NCI-H146 treated with DMSO at 0.1 percent for 48 hours (cell line): Measurements from ENCODE around the gene MREG.
"Not testable (repeated sequence)": the region's sequence is repeated elsewhere in the genome, so short reads cannot be mapped to it uniquely, and the experiment has no call there.

Source experiments
- DNase-seq: peaks from one replicate; lab custom pipeline; 2025; ENCODE audit not compliant: unreplicated experiment; lab: John Stamatoyannopoulos, UW

The MREG gene

GRCh38 chr2:216021768-216022565 is 8.6 kb upstream of the MREG start:
- no peak for DNase-seq

GRCh38 chr2:216018709-216019108 is 5.4 kb upstream of the MREG start:
- DNase-seq = no peak

- no peak for DNase-seq
Measured at GRCh38 chr2:216017365-216017764, 4.0 kb upstream of the MREG start.

- no peak for DNase-seq
Measured at GRCh38 chr2:216016581-216016980, 3.2 kb upstream of the MREG start.

DNA sequence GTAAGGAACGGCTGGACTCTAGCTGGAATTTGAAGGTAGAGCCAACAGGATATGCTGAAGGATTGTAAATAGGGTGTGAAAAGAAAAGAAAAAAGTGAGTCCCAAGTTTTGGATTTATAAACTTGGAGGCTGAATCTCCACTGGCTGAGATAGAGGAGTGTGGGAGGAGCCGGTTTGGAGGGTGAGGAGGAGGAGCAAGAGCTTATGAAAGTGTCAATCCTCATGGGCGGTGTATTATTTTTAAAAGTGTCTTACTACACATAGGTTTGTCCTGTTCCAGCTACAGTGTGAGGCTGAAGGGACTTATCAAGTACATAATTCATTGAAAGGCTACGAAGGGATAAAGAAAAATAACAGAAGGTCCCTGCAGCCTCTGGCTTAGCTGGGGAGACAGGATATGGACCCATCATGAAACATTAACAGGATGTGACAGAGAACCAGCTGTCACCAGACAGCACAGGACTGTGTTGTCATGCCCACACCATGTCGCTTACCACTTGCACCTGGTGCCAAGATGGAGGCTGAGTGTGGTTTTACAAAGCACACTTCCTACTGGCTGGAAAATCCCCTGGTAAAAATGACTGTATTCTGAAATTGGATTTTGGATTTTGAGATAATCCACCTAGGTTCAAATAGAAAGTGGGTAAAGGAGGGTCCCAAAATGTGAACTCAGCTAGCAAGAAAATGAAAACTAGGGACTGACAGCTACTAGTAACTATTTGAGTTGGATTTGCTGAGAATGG is 2.5 kb upstream of the MREG start:
- DNase-seq = peak; percentile 1

GRCh38 chr2:216014986-216015385 is 1.6 kb upstream of the MREG start:
- no peak for DNase-seq

- DNase-seq = no peak
Measured at GRCh38 chr2:216014006-216014405, 655 bp upstream of the MREG start.

DNA sequence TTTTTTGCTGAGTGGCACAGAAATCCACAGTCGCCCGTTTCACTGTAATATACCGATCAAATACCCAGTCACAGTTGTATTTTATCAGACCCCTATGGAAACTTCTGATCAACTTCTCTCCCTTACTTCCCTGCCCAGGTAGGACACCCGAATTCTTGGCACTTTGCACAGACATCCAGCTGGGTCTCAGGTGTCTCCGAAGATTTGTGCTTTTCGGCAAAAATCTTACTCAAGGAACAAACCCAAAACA is 596 bp downstream of the MREG start:
- no peak for DNase-seq

- no peak for DNase-seq
Measured at GRCh38 chr2:216012133-216012829, 1.1 kb downstream of the MREG start.

- not testable (repeated sequence) for DNase-seq
Measured at GRCh38 chr2:216009215-216009614, 4.1 kb downstream of the MREG start.

DNA sequence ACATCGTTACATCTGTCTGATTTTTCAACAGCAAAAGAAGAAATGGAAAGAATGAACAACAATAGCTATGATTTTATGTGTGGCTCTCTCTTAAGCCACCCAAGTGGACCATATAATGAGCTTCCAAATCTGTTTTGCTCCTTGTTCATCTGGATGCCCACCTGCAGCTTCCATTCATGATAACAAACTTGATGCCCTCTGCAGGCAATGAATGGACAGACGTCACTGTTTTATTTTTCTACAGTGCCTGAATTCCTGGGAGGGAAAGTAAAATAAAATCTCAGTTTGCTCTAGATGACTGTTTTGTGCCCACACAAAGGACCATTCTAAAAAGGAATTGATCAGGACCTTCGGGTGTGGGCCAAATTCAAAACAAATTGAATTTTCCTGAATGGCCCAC is 5.0 kb downstream of the MREG start:
- no peak for DNase-seq

GRCh38 chr2:216006164-216006663 is 7.1 kb downstream of the MREG start:
- DNase-seq = no peak

GRCh38 chr2:216004697-216005283 is 8.6 kb downstream of the MREG start:
- no peak for DNase-seq

GRCh38 chr2:216003876-216004696 is 9.3 kb downstream of the MREG start:
- no peak for DNase-seq

DNA sequence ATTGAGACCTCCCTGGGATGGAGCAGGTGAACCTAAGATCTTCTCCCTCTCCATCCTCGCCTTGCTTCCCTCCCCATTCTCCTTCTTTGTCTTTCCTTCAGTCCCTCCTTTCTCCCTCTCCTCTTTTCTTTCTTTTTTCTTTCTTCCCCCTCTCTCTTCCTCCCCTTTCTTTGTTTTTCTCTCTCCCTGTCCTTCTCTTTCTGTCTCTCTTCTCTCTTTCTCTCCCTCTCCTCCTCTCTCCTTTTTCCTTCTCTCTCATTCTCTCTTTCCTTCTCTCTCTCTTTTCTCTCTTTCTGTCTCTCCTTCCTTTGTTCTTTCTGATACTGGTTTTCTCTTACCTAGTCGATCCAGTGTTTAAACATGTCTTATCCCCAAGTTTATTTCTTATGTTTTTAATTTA is 10.7 kb downstream of the MREG start:
- no peak for DNase-seq

- DNase-seq = no peak
Measured at GRCh38 chr2:216002101-216002678, 11.2 kb downstream of the MREG start.

- no peak for DNase-seq
Measured at GRCh38 chr2:216001216-216002100, 11.9 kb downstream of the MREG start.

- DNase-seq = no peak
Measured at GRCh38 chr2:215998636-215999035, 14.7 kb downstream of the MREG start.

DNA sequence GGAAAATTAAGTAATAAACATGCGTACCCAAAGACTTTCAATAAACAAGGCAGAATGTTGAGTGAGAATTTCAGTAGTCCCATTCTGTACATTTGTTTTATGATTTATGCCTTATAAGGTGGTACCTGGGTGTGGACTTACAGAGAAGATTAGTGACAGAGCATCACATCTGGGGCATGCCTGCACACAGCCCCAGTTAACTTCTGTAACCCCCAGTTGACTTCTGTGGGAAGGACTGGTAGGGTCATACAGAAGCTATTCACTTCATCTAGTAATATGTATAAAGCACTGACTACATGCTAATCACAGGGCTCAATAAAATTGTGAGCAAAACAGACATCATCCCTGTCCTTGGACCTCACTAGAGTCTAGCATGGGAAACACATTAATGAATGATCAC is 16.1 kb downstream of the MREG start:
- DNase-seq = no peak
